OCI-LY1 (cell line): ENCODE data around the gene STEAP4.
A peak's percentile ranks its signal among the peaks of the same experiment; 100 is the strongest.

ENCODE experiments used
- H2AFZ ChIP-seq: fragments of 200-600 bp; sonication (generic), shearing (Covaris generic); 2 replicates; pipeline ENCODE4 v1.6.0; 2014; ENCODE audit warnings: antibody characterized with exemption, mild to moderate bottlenecking, low read length
- H3F3A ChIP-seq: fragments of 200-600 bp; sonication (generic), shearing (Covaris generic); 2 replicates; pipeline ENCODE4 v1.6.0; 2014; ENCODE audit warnings: mild to moderate bottlenecking, antibody characterized with exemption, low read length, moderate library complexity; ENCODE audit not compliant: insufficient read depth
- H3K27ac ChIP-seq: fragments of 200-600 bp; sonication (generic); 2 replicates; pipeline ENCODE4 v1.5.1; 2014; ENCODE audit warnings: low read length, mixed run types, mild to moderate bottlenecking, low read depth; ENCODE audit not compliant: poor library complexity, severe bottlenecking
- H3K27me3 ChIP-seq: fragments of 200-600 bp; sonication (generic); 2 replicates; pipeline ENCODE4 v1.6.0; 2014; ENCODE audit warnings: antibody characterized with exemption, mild to moderate bottlenecking, low read length, moderate library complexity; ENCODE audit not compliant: insufficient read depth
- H3K36me3 ChIP-seq: fragments of 200-600 bp; sonication (generic); 2 replicates; pipeline ENCODE4 v1.6.1; 2014; ENCODE audit warnings: mild to moderate bottlenecking, antibody characterized with exemption, low read length, moderate library complexity, mixed read lengths; ENCODE audit not compliant: insufficient read depth
- H3K4me1 ChIP-seq: fragments of 200-600 bp; sonication (generic); 2 replicates; pipeline ENCODE4 v1.5.1; 2014; ENCODE audit warnings: mild to moderate bottlenecking, low read length, moderate library complexity; ENCODE audit not compliant: insufficient read depth, severe bottlenecking
- H3K4me2 ChIP-seq: fragments of 200-600 bp; sonication (generic), shearing (Covaris generic); 2 replicates; pipeline ENCODE4 v1.6.1; 2014; ENCODE audit warnings: low read length
- H3K4me3 ChIP-seq: fragments of 200-600 bp; sonication (generic); 2 replicates; pipeline ENCODE4 v1.5.1; 2014; ENCODE audit warnings: low read length, low read depth, mild to moderate bottlenecking, mixed read lengths; ENCODE audit not compliant: poor library complexity, severe bottlenecking
- H3K79me2 ChIP-seq: fragments of 200-600 bp; shearing (Covaris generic); 2 replicates; pipeline ENCODE4 v1.6.1; 2016; ENCODE audit warnings: mixed run types, low read length, mixed read lengths; ENCODE audit not compliant: insufficient read depth
- H3K9ac ChIP-seq: fragments of 200-600 bp; sonication (generic), shearing (Covaris generic); 2 replicates; pipeline ENCODE4 v1.6.1; 2014; ENCODE audit warnings: mild to moderate bottlenecking, low read length, mixed read lengths
- H3K9me2 ChIP-seq: fragments of 200-600 bp; sonication (generic), shearing (Covaris generic); 2 replicates; pipeline ENCODE4 v1.6.1; 2014; ENCODE audit warnings: low read depth, mild to moderate bottlenecking, low read length, mixed read lengths
- H3K9me3 ChIP-seq: fragments of 200-600 bp; shearing (Covaris generic); 2 replicates; pipeline ENCODE4 v1.6.1; 2014; ENCODE audit warnings: low read length, mixed read lengths
- H4K20me1 ChIP-seq: fragments of 200-600 bp; sonication (generic), shearing (Covaris generic); 2 replicates; pipeline ENCODE4 v1.6.0; 2016; ENCODE audit warnings: mild to moderate bottlenecking, low read length; ENCODE audit not compliant: insufficient read depth
- CTCF ChIP-seq: fragments of 200-600 bp; sonication (generic), shearing (Covaris generic); IDR thresholded peaks from 2 replicates; pipeline ENCODE4 v1.5.1; 2017; ENCODE audit warnings: mild to moderate bottlenecking, antibody characterized with exemption, low read length, moderate library complexity, mixed read lengths
- EZH2 ChIP-seq: fragments of 200-600 bp; sonication (generic), shearing (Covaris generic); IDR thresholded peaks from 2 replicates; pipeline ENCODE4 v1.8.0; 2017; ENCODE audit warnings: borderline replicate concordance, mixed run types, mild to moderate bottlenecking, antibody characterized with exemption, low read length, moderate library complexity, mixed read lengths

The STEAP4 gene

GRCh38 chr7:88344956-88345832, 38.5 kb upstream of the STEAP4 start:
- Histone ChIP-seq H3K9ac (no peak overlapping the region), H3K4me3 (no peak overlapping the region), H3K27ac (no peak overlapping the region), H2AFZ (no peak overlapping the region), H4K20me1 (no peaks in the 10 kb centered on the region), H3K4me2 (no peak overlapping the region), H3K27me3 (no peaks in the 10 kb centered on the region), H3K9me2 (no peaks in the 10 kb centered on the region), H3K79me2 (no peaks in the 10 kb centered on the region), H3K4me1 (no peaks in the 10 kb centered on the region), H3F3A (no peaks in the 10 kb centered on the region), H3K9me3 (no peaks in the 10 kb centered on the region), H3K36me3 (no peaks in the 10 kb centered on the region)
- TF ChIP-seq EZH2 (no peak), CTCF (peak; percentile 50)

GRCh38 chr7:88344271-88344670, 37.6 kb upstream of the STEAP4 start:
- no peak overlapping the region for H3K4me3 ChIP-seq
- no peaks in the 10 kb centered on the region for H3K9me3 ChIP-seq

GRCh38 chr7:88339195-88339922, 32.7 kb upstream of the STEAP4 start:
- H3K27me3 ChIP-seq, result no peaks in the 10 kb centered on the region
- TF ChIP-seq CTCF (no peak), EZH2 (no peak)
- H3K27ac ChIP-seq, result no peak overlapping the region

More at GRCh38 chr7:88344271-88344670, 37.6 kb upstream of the STEAP4 start:
- Histone ChIP-seq H3K9me2 (no peaks in the 10 kb centered on the region), H3K27ac (no peak overlapping the region), H3K4me1 (no peaks in the 10 kb centered on the region), H4K20me1 (no peaks in the 10 kb centered on the region), H3K36me3 (no peaks in the 10 kb centered on the region), H3K27me3 (no peaks in the 10 kb centered on the region), H3K79me2 (no peaks in the 10 kb centered on the region), H3F3A (no peaks in the 10 kb centered on the region), H2AFZ (no peak overlapping the region), H3K4me2 (no peak overlapping the region), H3K9ac (no peak overlapping the region)
- TF ChIP-seq CTCF (no peak), EZH2 (no peak)

More at GRCh38 chr7:88339195-88339922, 32.7 kb upstream of the STEAP4 start:
- no peaks in the 10 kb centered on the region for H3K9me2 ChIP-seq
- H3K79me2 ChIP-seq, result no peaks in the 10 kb centered on the region
- no peaks in the 10 kb centered on the region for H4K20me1 ChIP-seq
- H3K4me1 ChIP-seq, result no peaks in the 10 kb centered on the region
- H3K9ac ChIP-seq, result no peak overlapping the region
- H3K9me3 ChIP-seq, result no peaks in the 10 kb centered on the region
- H3K36me3 ChIP-seq, result no peaks in the 10 kb centered on the region
- no peak overlapping the region for H3K4me2 ChIP-seq
- H2AFZ ChIP-seq, result no peak overlapping the region
- H3F3A ChIP-seq, result no peaks in the 10 kb centered on the region
- no peak overlapping the region for H3K4me3 ChIP-seq
